HepG2 (cell line): ENCODE results near the gene CAPN15. TPM values are rescaled to one million over a fixed set of nuclear protein-coding genes. Genes with fewer than 3 reads are reported as not detected.

ENCODE experiments used
- AGO1 ChIP-seq: fragments of 200-400 bp; formaldehyde crosslinking; IDR thresholded peaks from 2 replicates; pipeline ENCODE4 v1.6.1; 2017; ENCODE audit warnings: mild to moderate bottlenecking, low read depth, low read length, moderate library complexity; ENCODE audit not compliant: poor library complexity, severe bottlenecking
- AGO2 ChIP-seq: fragments of 200-400 bp; formaldehyde crosslinking; optimal IDR thresholded peaks from 2 replicates; pipeline ENCODE3; 2017; ENCODE audit warnings: mild to moderate bottlenecking, low read depth, low read length, moderate library complexity
- DDIT3 ChIP-seq: sonication (generic); formaldehyde crosslinking; IDR thresholded peaks from 2 replicates; pipeline ENCODE4 v1.4.0; 2020; ENCODE audit warnings: mild to moderate bottlenecking, missing genetic modification reagents
- ETV6 ChIP-seq: sonication (generic); formaldehyde crosslinking; conservative IDR thresholded peaks from 2 replicates; pipeline ENCODE4 v1.4.0; 2020; ENCODE audit warnings: missing genetic modification reagents
- GABPA ChIP-seq, 2 experiments: IDR thresholded peaks; 2 replicates each; pipeline ENCODE4 v1.6.1; 2011 to 2016; ENCODE audit warnings: low read depth in 2 of 2, low read length in 1 of 2, missing biosample characterization in 1 of 2, missing genetic modification characterization in 1 of 2
- MTF1 ChIP-seq: sonication (generic); formaldehyde crosslinking; IDR thresholded peaks from 2 replicates; pipeline ENCODE4 v1.5.0; 2020; ENCODE audit warnings: missing genetic modification reagents
- NRL ChIP-seq: sonication (generic); formaldehyde crosslinking; IDR thresholded peaks from 2 replicates; pipeline ENCODE4 v1.5.0; 2020; ENCODE audit warnings: missing genetic modification reagents, mild to moderate bottlenecking, moderate library complexity, borderline replicate concordance
- PAXIP1 ChIP-seq: sonication (generic); formaldehyde crosslinking; conservative IDR thresholded peaks from 2 replicates; pipeline ENCODE4 v1.4.0; 2020; ENCODE audit warnings: mild to moderate bottlenecking, missing genetic modification reagents, moderate library complexity
- POLR2A ChIP-seq, 2 experiments: IDR thresholded peaks; 2 replicates each; pipeline ENCODE4 v1.6.1; 2011; ENCODE audit warnings: low read depth in 2 of 2, low read length in 2 of 2, mild to moderate bottlenecking in 1 of 2, moderate library complexity in 1 of 2; ENCODE audit not compliant: insufficient read depth in 1 of 2
- POLR2G ChIP-seq: fragments of 200-400 bp; formaldehyde crosslinking; IDR thresholded peaks from 2 replicates; pipeline ENCODE4 v1.6.1; 2018; ENCODE audit warnings: mild to moderate bottlenecking, low read depth, low read length, moderate library complexity
- PRDM4 ChIP-seq: sonication (generic); formaldehyde crosslinking; IDR thresholded peaks from 2 replicates; pipeline ENCODE4 v1.9.0; 2021; ENCODE audit warnings: missing genetic modification reagents, borderline replicate concordance
- SIN3B ChIP-seq: fragments of 150-350 bp; IDR thresholded peaks from 2 replicates; pipeline ENCODE4 v1.6.1; 2014; ENCODE audit warnings: low read length
- THAP7 ChIP-seq: sonication (generic); formaldehyde crosslinking; IDR thresholded peaks from 2 replicates; pipeline ENCODE4 v1.8.1; 2023; ENCODE audit warnings: mild to moderate bottlenecking, missing genetic modification reagents
- YY1 ChIP-seq: IDR thresholded peaks from 2 replicates; pipeline ENCODE4 v1.6.1; 2011; ENCODE audit warnings: low read length, low read depth, moderate library complexity, mild to moderate bottlenecking; ENCODE audit not compliant: insufficient read depth, insufficient replicate concordance
- ZBTB39 ChIP-seq: sonication (generic); formaldehyde crosslinking; IDR thresholded peaks from 2 replicates; pipeline ENCODE4 v1.5.0; 2020; ENCODE audit warnings: missing genetic modification reagents
- ZNF121 ChIP-seq: sonication (generic); formaldehyde crosslinking; IDR thresholded peaks from 2 replicates; pipeline ENCODE4 v1.5.0; 2020; ENCODE audit warnings: mild to moderate bottlenecking, missing genetic modification reagents
- ZNF263 ChIP-seq: sonication (generic); formaldehyde crosslinking; IDR thresholded peaks from 2 replicates; pipeline ENCODE4 v1.4.0; 2020; ENCODE audit warnings: missing genetic modification reagents
- ZNF329 ChIP-seq: sonication (generic); formaldehyde crosslinking; IDR thresholded peaks from 2 replicates; pipeline ENCODE4 v1.9.0; 2021; ENCODE audit warnings: low read depth, mild to moderate bottlenecking, missing genetic modification reagents
- ZNF44 ChIP-seq: sonication (generic); formaldehyde crosslinking; IDR thresholded peaks from 2 replicates; pipeline ENCODE4 v1.5.1; 2020; ENCODE audit warnings: mild to moderate bottlenecking, missing genetic modification reagents
- ZSCAN25 ChIP-seq: sonication (generic); formaldehyde crosslinking; IDR thresholded peaks from 2 replicates; pipeline ENCODE4 v1.8.0; 2022; ENCODE audit warnings: mild to moderate bottlenecking, missing genetic modification reagents
- polyA plus RNA-seq, 8 experiments: library from polyadenylated mRNA; depleted of rRNA in 3 of 8; stranded (reverse) in 7 of 8; unstranded in 1 of 8; fragments of >200 nt; fragmentation: Illumina TruSeq in 4 of 8; extraction: Trizol in 4 of 8; gene quantifications; 2 replicates each; pipeline versions ENCODE4 v1.2.1 to v1.2.3, GENCODE V29; 2011 to 2016; ENCODE audit warnings: low read depth in 4 of 8, missing spikeins in 1 of 8, mixed read lengths in 1 of 8; ENCODE audit not compliant: insufficient read depth in 1 of 8
- total RNA-seq, 5 experiments: library from RNA; depleted of rRNA; stranded (reverse); fragments of >200 nt; fragmentation: Illumina TruSeq; extraction: Trizol; gene quantifications; 2 replicates each; pipeline ENCODE4 v1.2.3, GENCODE V29; 2016; ENCODE audit warnings: low read depth in 1 of 5

Gene CAPN15
- total and polyA plus RNA-seq, 2 of the 13 experiments (the other 11 are each of a cell fraction or from before 2014, with no cell fraction given) = 14.9 to 24.5 TPM

- TF ChIP-seq POLR2G (peak; percentile 45; the same call in 1 of the 2 replicates), ZNF263 (CRISPR knock-in tag) (no peak), AGO2 (no peak), THAP7 (no peak), ZBTB39 (CRISPR knock-in tag) (0 out of 2 replicates have a peak, but pooled peaks have one; percentile 6), POLR2A (IDR thresholded peaks at IDR 0.05; ENCODE audit: insufficient read depth in 1 of 2, low read depth in 2 of 2, low read length in 2 of 2) (peak in 1 of 2 experiments; percentile 41; a peak in 1 of 4 replicates), GABPA (IDR thresholded peaks at IDR 0.05; ENCODE audit: low read depth, low read length) (peak; percentile 78), GABPA (CRISPR knock-in tag; IDR thresholded peaks at IDR 0.05; ENCODE audit: low read depth) (peak; percentile 52), ZNF44 (CRISPR knock-in tag) (0 out of 2 replicates have a peak, but pooled peaks have one; percentile 29), ZNF329 (CRISPR knock-in tag) (0 out of 2 replicates have a peak, but pooled peaks have one; percentile 28), AGO1 (no peak), DDIT3 (CRISPR knock-in tag) (no peak), MTF1 (CRISPR knock-in tag) (no peak), SIN3B (peak; percentile 87), ZSCAN25 (CRISPR knock-in tag) (no peak), NRL (CRISPR knock-in tag) (no peak), ZNF121 (CRISPR knock-in tag) (no peak), PRDM4 (CRISPR knock-in tag) (no peak), PAXIP1 (CRISPR knock-in tag) (no peak), ETV6 (CRISPR knock-in tag) (no peak), YY1 (peak; percentile 12)
These were observed 42.1 kb downstream of the CAPN15 start, which contains the start of gene PIGQ (continued) for GRCh38 chr16:569445-570254.
